Neural progenitor cell (in vitro differentiated cells): ENCODE results near the gene RPL7A.

Experiments
- CTCF ChIP-seq: fragments of 200-600 bp; sonication (generic); IDR thresholded peaks from 2 replicates; pipeline ENCODE4 v1.5.1; 2017; ENCODE audit warnings: antibody characterized with exemption, mild to moderate bottlenecking
- EZH2phosphoT487 ChIP-seq: fragments of 200-600 bp; sonication (generic); IDR thresholded peaks from 2 replicates; pipeline ENCODE4 v1.6.1; 2017; ENCODE audit warnings: antibody characterized with exemption

GRCh38 chr9:133383438-133383837 is 35.4 kb downstream of the RPL7A start:
- TF ChIP-seq EZH2phosphoT487 (no peak), CTCF (no peak)
